Progenitor cell of endocrine pancreas (in vitro differentiated cells): ENCODE data around the gene LONP2. TPM values are rescaled to one million over a fixed set of nuclear protein-coding genes. Genes with fewer than 3 reads are reported as not detected.
A peak's percentile ranks its signal among the peaks of the same experiment; 100 is the strongest.

Experiments used
- DNase-seq: peaks from one replicate; pipeline ENCODE4 v3.0.0; 2021; ENCODE audit warnings: low spot score; ENCODE audit not compliant: unreplicated experiment
- H3K27ac Mint-ChIP-seq: 2 replicates; pipeline ENCODE4 v1.8.0; 2021; ENCODE audit warnings: mild to moderate bottlenecking, moderate library complexity, mixed read lengths
- H3K27me3 Mint-ChIP-seq: 2 replicates; pipeline ENCODE4 v1.8.0; 2021; ENCODE audit warnings: mixed read lengths
- H3K36me3 Mint-ChIP-seq: 2 replicates; pipeline ENCODE4 v1.8.0; 2022; ENCODE audit warnings: mixed read lengths; ENCODE audit not compliant: insufficient read depth
- H3K4me1 Mint-ChIP-seq: 2 replicates; pipeline ENCODE4 v1.8.0; 2021; ENCODE audit warnings: low read depth, mixed read lengths
- H3K4me3 Mint-ChIP-seq: 2 replicates; pipeline ENCODE4 v1.8.0; 2021; ENCODE audit warnings: low read depth, mild to moderate bottlenecking, moderate library complexity, mixed read lengths
- H3K9me3 Mint-ChIP-seq: 2 replicates; pipeline ENCODE4 v1.8.0; 2021; ENCODE audit warnings: low read depth, mixed read lengths
- CTCF ChIP-seq: fragments of 200-600 bp; sonication (generic); IDR thresholded peaks from one replicate; pipeline ENCODE4 v1.5.0; 2021; ENCODE audit warnings: antibody characterized with exemption, mild to moderate bottlenecking; ENCODE audit not compliant: unreplicated experiment
- total RNA-seq: library from RNA; stranded (reverse); gene quantifications from 2 replicates; pipeline ENCODE4 v1.2.1, GENCODE V29; 2021

LONP2 gene
- total RNA-seq, 1 donor from 2014 or later: 66.4 TPM

GRCh38 chr16:48385253-48386150 lies 141.4 kb downstream of the LONP2 start, which contains the start of gene SIAH1:
SIAH1 (minus strand) TSS chr16:48385413; CDS start chr16:48362428, 22,985 bp downstream.
- DNase-seq: peak; percentile 92
- no peaks in the 10 kb centered on the region for H3K27me3 Mint-ChIP-seq
- H3K4me3 Mint-ChIP-seq: peak within 1 kb of the TSS; percentile 97
- TF ChIP-seq CTCF: no peak
- peaks cover 9% of the 10 kb centered on the region for H3K4me1 Mint-ChIP-seq
- peaks cover 3% of the 10 kb centered on the region for H3K36me3 Mint-ChIP-seq
- peak within 1 kb of the TSS; percentile 100 for H3K27ac Mint-ChIP-seq
- peaks cover 3% of the 10 kb centered on the region for H3K9me3 Mint-ChIP-seq

- DNase-seq: no peak
- H3K27me3 Mint-ChIP-seq: no peaks in the 10 kb centered on the region
- H3K9me3 Mint-ChIP-seq: no peaks in the 10 kb centered on the region
- peaks cover 9% of the 10 kb centered on the region for H3K4me1 Mint-ChIP-seq
- H3K36me3 Mint-ChIP-seq: no peaks in the 10 kb centered on the region
- peak overlapping the region; percentile 29 for H3K4me3 Mint-ChIP-seq
- H3K27ac Mint-ChIP-seq: peak overlapping the region; percentile 45
- no peak for TF ChIP-seq CTCF
Measured at GRCh38 chr16:48386559-48387312, 142.6 kb downstream of the LONP2 start.

- H3K27me3 Mint-ChIP-seq: no peaks in the 10 kb centered on the region
- no peak overlapping the region for H3K27ac Mint-ChIP-seq
- no peaks in the 10 kb centered on the region for H3K9me3 Mint-ChIP-seq
- no peak overlapping the region for H3K4me3 Mint-ChIP-seq
- peaks cover 4% of the 10 kb centered on the region for H3K4me1 Mint-ChIP-seq
- TF ChIP-seq CTCF: no peak
- H3K36me3 Mint-ChIP-seq: no peaks in the 10 kb centered on the region
- DNase-seq: no peak
Measured at GRCh38 chr16:48392407-48392806, 148.3 kb downstream of the LONP2 start.

- H3K27ac Mint-ChIP-seq: no peak overlapping the region
Measured at GRCh38 chr16:48393485-48394354, 149.6 kb downstream of the LONP2 start.

More at GRCh38 chr16:48393485-48394354, 149.6 kb downstream of the LONP2 start:
- Mint-ChIP-seq H3K36me3 (no peaks in the 10 kb centered on the region), H3K4me1 (peaks cover 4% of the 10 kb centered on the region), H3K27me3 (no peaks in the 10 kb centered on the region), H3K9me3 (no peaks in the 10 kb centered on the region), H3K4me3 (no peak overlapping the region)
- TF ChIP-seq CTCF: no peak
- no peak for DNase-seq
